HepG2 (cell line): ENCODE measurements around the gene OPA3. TPM values are rescaled to one million over a fixed set of nuclear protein-coding genes. Genes with fewer than 3 reads are reported as not detected.

ENCODE experiments used
- ARNT ChIP-seq: fragments of 450-650 bp; IDR thresholded peaks from 2 replicates; pipeline ENCODE4 v1.6.1; 2017
- ARNTL ChIP-seq: sonication (generic); formaldehyde crosslinking; IDR thresholded peaks from 2 replicates; pipeline ENCODE4 v1.4.0; 2020; ENCODE audit warnings: mild to moderate bottlenecking, missing genetic modification reagents
- DMAP1 ChIP-seq: IDR thresholded peaks from 2 replicates; pipeline ENCODE4 v1.6.1; 2016
- DRAP1 ChIP-seq: IDR thresholded peaks from 2 replicates; pipeline ENCODE4 v1.6.1; 2016; ENCODE audit warnings: missing genetic modification reagents, missing compliant biosample characterization
- EED ChIP-seq: sonication (generic); formaldehyde crosslinking; IDR thresholded peaks from 2 replicates; pipeline ENCODE4 v1.5.0; 2020; ENCODE audit warnings: mild to moderate bottlenecking, missing genetic modification reagents
- FOXA3 ChIP-seq: IDR thresholded peaks from 2 replicates; pipeline ENCODE4 v1.6.1; 2016; ENCODE audit warnings: missing genetic modification reagents, missing compliant biosample characterization
- FOXK2 ChIP-seq: fragments of 450-650 bp; IDR thresholded peaks from 2 replicates; pipeline ENCODE4 v1.6.1; 2016
- HCFC1 ChIP-seq: fragments of 150-350 bp; IDR thresholded peaks from 2 replicates; pipeline ENCODE4 v1.6.1; 2014; ENCODE audit warnings: low read depth, low read length
- HOXA5 ChIP-seq: sonication (generic); formaldehyde crosslinking; IDR thresholded peaks from 2 replicates; pipeline ENCODE4 v1.4.0; 2020; ENCODE audit warnings: missing genetic modification reagents
- JUND ChIP-seq: sonication (generic); formaldehyde crosslinking; IDR thresholded peaks from 2 replicates; pipeline ENCODE4 v1.8.0; 2022; ENCODE audit warnings: mild to moderate bottlenecking, missing genetic modification reagents
- KDM4B ChIP-seq: sonication (generic); formaldehyde crosslinking; IDR thresholded peaks from 2 replicates; pipeline ENCODE4 v1.4.0; 2020; ENCODE audit warnings: missing genetic modification reagents
- MAX ChIP-seq: IDR thresholded peaks from 2 replicates; pipeline ENCODE4 v1.6.1; 2012; ENCODE audit warnings: inconsistent platforms
- NFAT5 ChIP-seq: sonication (generic); formaldehyde crosslinking; IDR thresholded peaks from 2 replicates; pipeline ENCODE4 v1.4.0; 2020; ENCODE audit warnings: missing genetic modification reagents
- NFIC ChIP-seq: IDR thresholded peaks from 2 replicates; pipeline ENCODE4 v1.6.1; 2012; ENCODE audit warnings: mild to moderate bottlenecking, low read length, inconsistent platforms
- POLR2A ChIP-seq, 2 experiments: IDR thresholded peaks; 2 replicates each; pipeline ENCODE4 v1.6.1; 2011; ENCODE audit warnings: low read depth in 2 of 2, low read length in 2 of 2, mild to moderate bottlenecking in 1 of 2, moderate library complexity in 1 of 2; ENCODE audit not compliant: insufficient read depth in 1 of 2
- RXRB ChIP-seq: IDR thresholded peaks from 2 replicates; pipeline ENCODE4 v1.6.1; 2016; ENCODE audit warnings: borderline replicate concordance, missing genetic modification reagents, missing compliant biosample characterization
- SOX6 ChIP-seq, 2 experiments: fragments of 450-650 bp in 1 of 2; sonication (generic) in 1 of 2; formaldehyde crosslinking in 1 of 2; IDR thresholded peaks; 2 replicates each; pipeline versions ENCODE4 v1.4.0 to v1.6.1; 2017 to 2020; ENCODE audit warnings: antibody characterized with exemption in 1 of 2, mild to moderate bottlenecking in 1 of 2, missing genetic modification reagents in 1 of 2
- SRF ChIP-seq: IDR thresholded peaks from 2 replicates; pipeline ENCODE4 v1.6.1; 2011; ENCODE audit warnings: mild to moderate bottlenecking, low read depth, low read length, moderate library complexity
- ZBTB33 ChIP-seq: sonication (generic); formaldehyde crosslinking; IDR thresholded peaks from 2 replicates; pipeline ENCODE4 v1.4.0; 2020; ENCODE audit warnings: missing genetic modification reagents
- ZBTB38 ChIP-seq: sonication (generic); formaldehyde crosslinking; IDR thresholded peaks from 2 replicates; pipeline ENCODE4 v1.5.1; 2020; ENCODE audit warnings: mild to moderate bottlenecking, missing genetic modification reagents
- ZNF30 ChIP-seq: sonication (generic); formaldehyde crosslinking; IDR thresholded peaks from 2 replicates; pipeline ENCODE4 v1.5.0; 2020; ENCODE audit warnings: mild to moderate bottlenecking, missing genetic modification reagents
- polyA plus RNA-seq, 8 experiments: library from polyadenylated mRNA; depleted of rRNA in 3 of 8; stranded (reverse) in 7 of 8; unstranded in 1 of 8; fragments of >200 nt; fragmentation: Illumina TruSeq in 4 of 8; extraction: Trizol in 4 of 8; gene quantifications; 2 replicates each; pipeline versions ENCODE4 v1.2.1 to v1.2.3, GENCODE V29; 2011 to 2016; ENCODE audit warnings: low read depth in 4 of 8, missing spikeins in 1 of 8, mixed read lengths in 1 of 8; ENCODE audit not compliant: insufficient read depth in 1 of 8
- total RNA-seq, 5 experiments: library from RNA; depleted of rRNA; stranded (reverse); fragments of >200 nt; fragmentation: Illumina TruSeq; extraction: Trizol; gene quantifications; 2 replicates each; pipeline ENCODE4 v1.2.3, GENCODE V29; 2016; ENCODE audit warnings: low read depth in 1 of 5

Gene OPA3
- total and polyA plus RNA-seq, 2 of the 13 experiments (the other 11 are each of a cell fraction or from before 2014, with no cell fraction given) = 8.3 to 17.7 TPM

GRCh38 chr19:45496349-45496953, 88.2 kb downstream of the OPA3 start (continued):
- TF ChIP-seq NFAT5 (CRISPR knock-in tag) (0 out of 2 replicates have a peak, but pooled peaks have one; percentile 62), JUND (no peak), ZNF30 (CRISPR knock-in tag) (peak; percentile 71; the same call in 1 of the 2 replicates), ZBTB38 (CRISPR knock-in tag) (peak; percentile 65; the same call in 1 of the 2 replicates), FOXA3 (CRISPR knock-in tag) (peak; percentile 38; the same call in 1 of the 2 replicates), HOXA5 (peak; percentile 89; the same call in 1 of the 2 replicates), HCFC1 (no peak), SRF (no peak), SOX6 (IDR thresholded peaks at IDR 0.05) (no peak), SOX6 (CRISPR knock-in tag; IDR thresholded peaks at IDR 0.05) (peak; percentile 35; the same call in 1 of the 2 replicates), NFIC (no peak), FOXK2 (no peak), ARNT (no peak), ARNTL (CRISPR knock-in tag) (0 out of 2 replicates have a peak, but pooled peaks have one; percentile 41), MAX (0 out of 2 replicates have a peak, but pooled peaks have one; percentile 38), ZBTB33 (no peak), EED (peak; percentile 60; the same call in 1 of the 2 replicates), KDM4B (CRISPR knock-in tag) (no peak), DMAP1 (CRISPR knock-in tag) (0 out of 2 replicates have a peak, but pooled peaks have one; percentile 24), RXRB (peak; percentile 47; the same call in 1 of the 2 replicates), POLR2A (IDR thresholded peaks at IDR 0.05; ENCODE audit: insufficient read depth in 1 of 2, low read depth in 2 of 2, low read length in 2 of 2) (no peak), DRAP1 (0 out of 2 replicates have a peak, but pooled peaks have one; percentile 28)
